Transverse colon (tissue), 4 donors: Measurements from ENCODE around the gene SUDS3. TPM values are rescaled to one million over a fixed set of nuclear protein-coding genes. Genes with fewer than 3 reads are reported as not detected.

ENCODE experiments used
- DNase-seq: peaks from one replicate; pipeline ENCODE4 v3.0.0-alpha.2; 2019
- H3K27ac ChIP-seq, 4 donors: fragments of 200-600 bp; sonication (generic); 2 replicates each; pipeline ENCODE4 v1.5.1; 2016 to 2018; ENCODE audit warnings: inconsistent platforms in 4 of 4
- H3K27me3 ChIP-seq: fragments of 200-600 bp; sonication (generic); 2 replicates; pipeline ENCODE4 v1.5.1; 2017; ENCODE audit warnings: inconsistent platforms
- H3K36me3 ChIP-seq, 4 donors: fragments of 200-600 bp; sonication (generic); 2 replicates each; pipeline ENCODE4 v1.5.1; 2017 to 2019; ENCODE audit warnings: inconsistent platforms in 4 of 4
- H3K4me1 ChIP-seq, 4 donors: fragments of 200-600 bp; sonication (generic); 2 replicates each; pipeline ENCODE4 v1.5.1; 2017 to 2020; ENCODE audit warnings: inconsistent platforms in 4 of 4
- H3K4me3 ChIP-seq, 4 donors: fragments of 200-600 bp; sonication (generic); 1 replicate in 1 of 4; 2 replicates in 3 of 4; pipeline versions ENCODE4 v1.5.1 to v1.6.1; 2017 to 2019; ENCODE audit warnings: inconsistent platforms in 4 of 4
- H3K9me3 ChIP-seq, 2 donors: fragments of 200-600 bp; sonication (generic); 2 replicates each; pipeline ENCODE4 v1.5.1; 2017 to 2019; ENCODE audit warnings: inconsistent platforms in 2 of 2
- EP300 ChIP-seq: sonication (generic); formaldehyde crosslinking; IDR thresholded peaks from one replicate; pipeline ENCODE4 v1.6.1; 2017; ENCODE audit warnings: antibody characterized with exemption, low read depth
- POLR2A ChIP-seq: fragments of 450-650 bp; IDR thresholded peaks from one replicate; pipeline ENCODE4 v1.6.1; 2016; ENCODE audit warnings: antibody characterized with exemption, mild to moderate bottlenecking, moderate library complexity
- POLR2AphosphoS5 ChIP-seq, 3 donors: sonication (generic); formaldehyde crosslinking; IDR thresholded peaks; one replicate each; pipeline ENCODE4 v1.6.1; 2016; ENCODE audit warnings: antibody characterized with exemption in 3 of 3
- WGBS, 2 donors: methylation state at CpG; one replicate each; pipeline ENCODE4 v1.1.5; 2018; ENCODE audit warnings: low coverage in 1 of 2; 5-methylcytosine and 5-hydroxymethylcytosine counted together
- in situ Hi-C, 4 donors: fragments of 200-750 bp; cut with MboI; loops; one replicate each; pipeline versions ENCODE4 v1.15.0 to v1.15.1; 2017; ENCODE audit warnings: low sequenced_read_pairs in 3 of 4, low pct_ligation_motif_present in 1 of 4, low pct_unique_long_range_greater_than_20kb in 1 of 4
- intact Hi-C: fragments of 100-400 bp; cut with DNase I; formaldehyde crosslinking; loops from one replicate; pipeline ENCODE4 v1.15.1; 2023; ENCODE audit warnings: low total_unique reads
- total RNA-seq, 4 donors: library from RNA; depleted of rRNA; stranded (reverse); fragments of >200 nt; gene quantifications; one replicate each; pipeline ENCODE4 v1.1.0, GENCODE V29; 2016
- TF ChIP-seq, protein P1 (sequence below), 5 experiments: fragments of 200-600 bp in 3 of 5; fragments of 450-650 bp in 2 of 5; sonication (generic) in 3 of 5; IDR thresholded peaks; 1 replicate in 2 of 5; 2 replicates in 3 of 5; pipeline ENCODE4 v1.5.1; 2016 to 2017; ENCODE audit warnings: antibody characterized with exemption in 5 of 5, inconsistent platforms in 3 of 5, mild to moderate bottlenecking in 2 of 5, moderate library complexity in 1 of 5

SUDS3 gene
- total RNA-seq, 4 donors from 2014 or later = 27.5 to 63.4 (median 45.7) TPM

DNA sequence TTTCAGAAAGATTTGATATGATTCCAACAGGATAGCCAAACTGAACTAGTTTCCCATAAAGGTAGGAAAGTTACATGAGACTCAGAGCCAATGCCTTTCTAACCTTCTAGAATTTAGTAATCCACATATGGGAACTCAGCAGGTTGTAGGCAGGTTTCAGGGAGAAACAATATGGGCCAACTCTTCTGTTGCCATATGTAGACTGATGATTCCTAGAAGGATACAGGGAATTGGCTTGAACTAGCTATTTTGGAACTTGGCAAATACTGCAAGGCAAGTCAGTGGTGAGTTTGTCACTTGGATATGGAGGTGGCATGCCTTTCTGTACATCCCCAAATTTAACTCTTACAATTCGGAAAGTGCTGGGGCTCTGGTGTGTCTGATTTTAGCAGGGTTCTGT lies 15.5 kb downstream of the SUDS3 start:
- intact Hi-C loops = no loop called here
- TF ChIP-seq, protein P1, sequence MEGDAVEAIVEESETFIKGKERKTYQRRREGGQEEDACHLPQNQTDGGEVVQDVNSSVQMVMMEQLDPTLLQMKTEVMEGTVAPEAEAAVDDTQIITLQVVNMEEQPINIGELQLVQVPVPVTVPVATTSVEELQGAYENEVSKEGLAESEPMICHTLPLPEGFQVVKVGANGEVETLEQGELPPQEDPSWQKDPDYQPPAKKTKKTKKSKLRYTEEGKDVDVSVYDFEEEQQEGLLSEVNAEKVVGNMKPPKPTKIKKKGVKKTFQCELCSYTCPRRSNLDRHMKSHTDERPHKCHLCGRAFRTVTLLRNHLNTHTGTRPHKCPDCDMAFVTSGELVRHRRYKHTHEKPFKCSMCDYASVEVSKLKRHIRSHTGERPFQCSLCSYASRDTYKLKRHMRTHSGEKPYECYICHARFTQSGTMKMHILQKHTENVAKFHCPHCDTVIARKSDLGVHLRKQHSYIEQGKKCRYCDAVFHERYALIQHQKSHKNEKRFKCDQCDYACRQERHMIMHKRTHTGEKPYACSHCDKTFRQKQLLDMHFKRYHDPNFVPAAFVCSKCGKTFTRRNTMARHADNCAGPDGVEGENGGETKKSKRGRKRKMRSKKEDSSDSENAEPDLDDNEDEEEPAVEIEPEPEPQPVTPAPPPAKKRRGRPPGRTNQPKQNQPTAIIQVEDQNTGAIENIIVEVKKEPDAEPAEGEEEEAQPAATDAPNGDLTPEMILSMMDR (IDR thresholded peaks at IDR 0.05) = no peak
- no peak for TF ChIP-seq POLR2A
- TF ChIP-seq EP300 = no peak
- TF ChIP-seq POLR2AphosphoS5 (IDR thresholded peaks at IDR 0.05) = no peak
- Histone ChIP-seq H3K9me3 (no peaks in the 10 kb centered on the region), H3K4me3 (no peak overlapping the region), H3K36me3 (peaks cover 0 to 37% (median 13%) of the 10 kb centered on the region in 4 donors), H3K27ac (no peak overlapping the region), H3K27me3 (no peaks in the 10 kb centered on the region), H3K4me1 (no peaks in the 10 kb centered on the region)
- 71 to 93% methylated on average over 1 of the region's 1 CpG for WGBS, 2 donors
- in situ Hi-C loops = no loop called here
- no peak for DNase-seq

DNA sequence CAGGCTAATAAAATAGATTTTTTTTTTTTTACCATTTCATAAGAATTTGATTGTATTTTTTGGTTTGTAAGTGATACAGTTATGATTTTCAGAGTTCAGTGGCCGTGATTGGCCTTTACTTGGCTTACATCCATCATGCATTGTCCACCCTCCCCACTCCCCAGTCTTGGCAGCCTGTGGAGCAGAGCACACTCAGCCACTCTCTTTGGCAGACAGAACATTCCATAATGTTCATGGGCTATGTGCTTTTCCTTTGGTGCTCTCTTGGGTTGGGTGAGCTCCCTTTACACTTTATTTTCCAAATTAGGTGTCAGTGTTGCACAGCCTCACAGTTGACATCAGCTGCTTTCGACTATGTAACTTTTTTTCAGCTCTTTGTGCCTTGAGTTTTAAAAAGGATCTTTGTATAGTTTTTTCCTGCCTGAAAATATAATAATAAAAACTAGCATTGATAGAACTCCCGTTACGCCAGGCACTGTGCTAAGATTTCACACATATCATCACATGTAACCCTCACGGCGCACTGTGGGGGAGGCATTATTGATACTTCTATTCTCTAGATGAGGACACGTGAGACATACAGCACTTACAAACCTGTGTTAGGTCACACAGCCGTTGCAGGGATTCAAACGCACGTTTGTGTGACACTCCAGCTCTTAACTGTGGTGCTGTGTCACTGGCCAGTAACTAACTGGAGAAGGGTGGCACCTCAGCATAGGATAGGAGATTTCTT lies 21.5 kb downstream of the SUDS3 start:
- in situ Hi-C loops (no loop called here), intact Hi-C loops (no loop called here)
- no peaks in the 10 kb centered on the region for H3K27me3 ChIP-seq
- DNase-seq = no peak
- TF ChIP-seq EP300 (no peak), POLR2AphosphoS5 (IDR thresholded peaks at IDR 0.05) (no peak), POLR2A (no peak)
- TF ChIP-seq, protein P1 (IDR thresholded peaks at IDR 0.05) = no peak
- H3K4me3 ChIP-seq = no peak overlapping the region
- H3K36me3 ChIP-seq = peaks cover 0 to 15% (median 3%) of the 10 kb centered on the region in 4 donors
- H3K4me1 ChIP-seq = peaks cover 0 to 10% (median 4%) of the 10 kb centered on the region in 4 donors
- H3K27ac ChIP-seq = peak overlapping the region in 1 of 4 donors; percentile 19
- H3K9me3 ChIP-seq = no peaks in the 10 kb centered on the region
- WGBS, 2 donors = 85 to 94% methylated on average over 5 to 10 of the region's 10 CpGs

DNA sequence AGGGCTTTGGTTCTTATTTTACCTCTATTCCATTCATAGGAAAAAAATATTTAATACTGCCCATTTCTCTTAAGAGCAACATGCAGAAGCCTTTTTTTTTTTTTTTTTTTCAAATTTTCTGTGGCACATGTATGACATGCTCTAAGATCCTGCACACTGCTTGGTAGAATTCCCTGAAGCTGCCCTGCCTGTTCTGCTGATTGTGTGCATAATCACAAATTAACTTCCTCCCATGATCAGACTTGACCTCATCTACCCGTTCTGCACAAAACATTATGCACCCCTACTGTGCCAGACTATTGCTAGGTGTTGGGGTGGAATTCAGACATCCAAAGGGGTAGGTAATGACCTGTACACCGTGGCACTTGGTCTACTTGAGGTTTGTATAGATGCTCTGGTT lies 22.2 kb downstream of the SUDS3 start:
- no peak for DNase-seq
- WGBS, 2 donors = 70 to 93% methylated on average over 2 of the region's 2 CpGs
- Histone ChIP-seq H3K36me3 (peaks cover 0 to 22% (median 4%) of the 10 kb centered on the region in 4 donors), H3K4me1 (peaks cover 0 to 10% (median 4%) of the 10 kb centered on the region in 4 donors), H3K9me3 (no peaks in the 10 kb centered on the region), H3K27ac (peak overlapping the region in 1 of 4 donors; percentile 19), H3K27me3 (no peaks in the 10 kb centered on the region), H3K4me3 (no peak overlapping the region)
- in situ Hi-C loops = no loop called here
- intact Hi-C loops = no loop called here
- TF ChIP-seq POLR2AphosphoS5 (IDR thresholded peaks at IDR 0.05) (no peak), EP300 (no peak), POLR2A (no peak)
- TF ChIP-seq, protein P1 (IDR thresholded peaks at IDR 0.05) = no peak

DNA sequence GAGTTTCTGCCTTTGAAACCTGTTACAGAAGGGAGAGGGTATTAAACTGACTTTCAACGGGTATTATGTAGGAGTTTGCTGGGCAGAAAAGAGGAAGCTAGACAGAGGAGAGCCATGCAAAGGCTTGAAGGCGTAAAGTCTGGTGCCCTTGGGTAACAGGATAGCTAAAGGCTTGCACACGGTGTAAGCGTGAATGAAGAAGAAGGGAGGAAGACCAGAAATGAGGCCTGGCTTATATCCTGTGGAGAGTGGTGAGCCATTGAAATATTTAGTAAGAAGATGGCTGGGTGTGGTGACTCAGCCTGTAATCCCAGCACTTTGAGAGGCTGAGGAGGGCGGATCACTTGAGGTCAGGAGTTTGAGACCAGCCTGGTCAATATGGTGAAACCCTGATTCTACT lies 22.6 kb downstream of the SUDS3 start:
- intact Hi-C loops = no loop called here

More for the DNA sequence above, 22.6 kb downstream of the SUDS3 start:
- Histone ChIP-seq H3K4me1 (peaks cover 0 to 10% (median 4%) of the 10 kb centered on the region in 4 donors), H3K27ac (no peak overlapping the region), H3K4me3 (no peak overlapping the region), H3K27me3 (no peaks in the 10 kb centered on the region), H3K36me3 (peaks cover 0 to 24% (median 6%) of the 10 kb centered on the region in 4 donors), H3K9me3 (no peaks in the 10 kb centered on the region)
- DNase-seq = no peak
- TF ChIP-seq POLR2AphosphoS5 (IDR thresholded peaks at IDR 0.05) = no peak
- no peak for TF ChIP-seq EP300
- WGBS, 2 donors = 88 to 92% methylated on average over 4 to 5 of the region's 5 CpGs
- in situ Hi-C loops = no loop called here
